Measurements from ENCODE around the gene RNF133.

DNA sequence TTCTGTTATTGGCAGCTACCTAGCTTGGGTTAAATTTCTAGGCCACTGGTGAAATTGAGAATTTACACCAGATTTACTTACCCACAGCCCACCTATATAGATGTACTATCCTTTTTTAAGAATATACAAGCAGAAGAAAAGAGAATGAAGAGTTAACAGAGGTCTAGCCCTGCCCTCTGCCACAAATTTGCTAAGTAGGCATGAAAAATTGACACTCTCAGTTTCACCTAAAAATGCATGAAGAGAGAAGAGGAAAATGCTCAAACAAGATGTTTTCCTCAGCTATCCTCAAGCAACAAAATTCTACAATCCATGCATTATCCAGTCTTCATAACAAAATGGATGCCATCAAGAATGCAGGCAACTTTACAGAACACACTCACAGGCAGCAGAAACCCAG, 28.4 kb upstream of the RNF133 start:
- TF ChIP-seq POLR2A (IDR thresholded peaks at IDR 0.05) (no peak), POLR2AphosphoS5 (IDR thresholded peaks at IDR 0.05) (no peak)
- TF ChIP-seq, protein P1, sequence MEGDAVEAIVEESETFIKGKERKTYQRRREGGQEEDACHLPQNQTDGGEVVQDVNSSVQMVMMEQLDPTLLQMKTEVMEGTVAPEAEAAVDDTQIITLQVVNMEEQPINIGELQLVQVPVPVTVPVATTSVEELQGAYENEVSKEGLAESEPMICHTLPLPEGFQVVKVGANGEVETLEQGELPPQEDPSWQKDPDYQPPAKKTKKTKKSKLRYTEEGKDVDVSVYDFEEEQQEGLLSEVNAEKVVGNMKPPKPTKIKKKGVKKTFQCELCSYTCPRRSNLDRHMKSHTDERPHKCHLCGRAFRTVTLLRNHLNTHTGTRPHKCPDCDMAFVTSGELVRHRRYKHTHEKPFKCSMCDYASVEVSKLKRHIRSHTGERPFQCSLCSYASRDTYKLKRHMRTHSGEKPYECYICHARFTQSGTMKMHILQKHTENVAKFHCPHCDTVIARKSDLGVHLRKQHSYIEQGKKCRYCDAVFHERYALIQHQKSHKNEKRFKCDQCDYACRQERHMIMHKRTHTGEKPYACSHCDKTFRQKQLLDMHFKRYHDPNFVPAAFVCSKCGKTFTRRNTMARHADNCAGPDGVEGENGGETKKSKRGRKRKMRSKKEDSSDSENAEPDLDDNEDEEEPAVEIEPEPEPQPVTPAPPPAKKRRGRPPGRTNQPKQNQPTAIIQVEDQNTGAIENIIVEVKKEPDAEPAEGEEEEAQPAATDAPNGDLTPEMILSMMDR (IDR thresholded peaks at IDR 0.05) = no peak
